HG02943 (cell line): Measurements from ENCODE around the gene ARID3A.

ENCODE experiments used
- ATAC-seq: cut with Tn5 transposase; IDR thresholded peaks from one replicate; pipeline ENCODE4 v1.9.1; 2021; ENCODE audit warnings: mild to moderate bottlenecking, low read depth, moderate library complexity; ENCODE audit not compliant: unreplicated experiment

The ARID3A gene

DNA sequence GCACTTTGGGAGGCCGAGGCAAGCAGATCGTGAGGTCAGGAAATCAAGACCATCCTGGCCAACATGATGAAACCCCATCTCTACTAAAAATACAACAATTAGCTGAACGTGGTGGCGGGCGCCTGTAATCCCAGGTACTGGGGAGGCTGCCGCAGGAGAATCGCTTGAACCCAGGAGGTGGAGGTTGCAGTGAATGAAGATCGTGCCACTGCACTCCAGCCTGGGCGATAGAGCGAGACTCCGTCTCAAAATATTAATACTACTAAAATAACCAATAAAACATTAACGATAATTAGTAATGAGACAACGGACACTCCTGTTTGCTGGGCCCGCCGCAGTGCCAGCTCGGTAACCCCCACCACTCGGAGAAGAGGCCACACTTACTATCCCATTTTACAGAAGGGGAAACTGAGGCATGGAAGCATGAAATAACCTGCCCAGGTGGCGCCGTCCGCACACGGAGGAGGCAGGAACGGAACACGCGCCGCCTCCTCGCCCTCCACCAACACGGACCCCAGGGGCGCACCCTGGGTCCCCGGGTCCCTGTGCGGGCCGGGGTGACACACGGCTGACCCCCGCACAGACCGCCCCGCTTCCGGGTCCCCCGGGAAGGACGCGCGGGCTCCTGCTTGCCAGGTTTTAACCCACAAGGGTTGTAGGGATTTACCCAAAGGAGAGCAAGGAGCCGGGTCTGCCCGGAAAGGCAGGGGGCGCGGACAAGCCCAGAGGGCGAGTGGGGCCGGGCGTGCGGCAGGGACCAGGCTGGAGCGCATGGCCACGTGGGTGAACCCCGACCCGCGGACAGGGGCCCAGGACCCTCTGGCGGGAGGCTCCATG is 14.4 kb upstream of the ARID3A start:
- no peak for ATAC-seq

DNA sequence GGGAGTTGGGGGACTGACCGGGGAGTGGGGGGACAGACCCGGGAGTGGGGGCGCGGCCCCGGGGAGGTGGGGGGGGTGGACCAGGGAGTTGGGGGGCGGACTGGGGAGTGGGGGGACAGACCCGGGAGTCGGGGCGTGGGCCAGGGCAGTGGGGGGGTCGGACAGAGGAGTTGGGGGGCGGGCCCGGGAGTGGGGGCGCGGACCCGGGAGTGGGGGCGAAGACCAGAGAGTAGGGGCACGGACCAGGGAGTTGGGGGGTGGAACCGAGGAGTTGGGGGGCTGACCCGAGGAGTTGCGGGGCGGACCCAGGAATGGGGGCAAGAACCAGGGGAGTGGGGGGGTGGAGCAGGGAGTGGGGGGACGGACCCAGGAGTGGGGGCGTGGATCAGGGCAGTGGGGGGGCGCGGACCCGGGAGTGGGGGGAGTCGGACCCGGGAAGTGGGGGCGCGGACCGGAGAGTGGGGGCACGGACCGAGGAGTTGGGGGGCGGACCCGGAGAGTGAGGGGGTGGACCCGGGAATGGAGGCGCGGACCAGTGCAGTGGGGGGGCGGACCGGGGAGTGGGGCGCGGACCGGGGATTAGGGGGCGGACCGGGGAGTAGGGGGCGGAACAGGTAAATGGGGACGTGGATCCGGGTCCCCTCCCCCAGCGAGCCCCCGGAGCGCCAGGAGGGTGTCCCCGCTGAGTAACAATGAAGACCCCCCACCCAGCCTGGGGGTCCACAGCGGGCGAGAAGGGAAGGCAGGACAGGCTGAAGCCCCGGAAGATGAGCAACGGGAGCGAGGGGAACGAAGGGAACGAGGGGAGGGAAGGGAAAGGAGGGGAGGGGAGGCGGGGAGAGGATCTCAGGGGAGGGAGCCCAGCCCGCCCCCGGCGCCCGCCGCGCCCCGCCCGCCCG is 13.4 kb upstream of the ARID3A start:
- no peak for ATAC-seq

DNA sequence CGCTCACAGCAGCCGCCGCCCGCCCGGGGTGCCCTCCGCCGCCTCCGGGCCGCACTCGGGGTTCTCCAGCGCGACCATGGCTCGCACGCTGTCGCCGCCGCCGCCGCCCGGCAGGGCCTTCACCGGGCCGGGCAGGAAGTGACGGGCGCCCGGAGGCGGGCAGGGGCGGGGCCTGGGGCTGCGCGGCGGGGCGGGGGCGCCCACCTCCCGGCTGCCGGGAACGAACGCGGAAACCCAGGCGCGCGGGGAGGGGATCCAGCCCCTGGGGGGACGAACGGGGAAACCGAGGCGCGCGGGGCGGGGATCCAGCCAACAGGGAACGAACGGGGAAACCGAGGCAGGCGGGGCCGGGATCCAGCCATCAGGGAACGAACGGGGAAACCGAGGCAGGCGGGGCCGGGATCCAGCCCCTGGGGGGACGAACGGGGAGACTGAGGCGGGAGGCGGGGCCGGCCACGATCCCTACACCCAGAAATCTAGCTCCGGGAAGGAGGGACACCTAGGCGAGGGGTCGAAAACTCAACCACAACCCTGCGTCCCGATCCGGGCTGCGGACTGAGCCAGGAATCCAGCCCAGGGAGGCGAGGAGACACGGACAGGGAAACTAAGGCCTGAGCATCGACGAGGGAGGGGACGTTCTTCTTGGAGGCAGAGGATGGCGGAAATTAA is 12.6 kb upstream of the ARID3A start, which contains the start of gene R3HDM4:
Gene R3HDM4 (minus strand): TSS at position 140 of the 669 bp plus-strand sequence. CDS start 62 bp downstream, at position 78.
- no peak for ATAC-seq

DNA sequence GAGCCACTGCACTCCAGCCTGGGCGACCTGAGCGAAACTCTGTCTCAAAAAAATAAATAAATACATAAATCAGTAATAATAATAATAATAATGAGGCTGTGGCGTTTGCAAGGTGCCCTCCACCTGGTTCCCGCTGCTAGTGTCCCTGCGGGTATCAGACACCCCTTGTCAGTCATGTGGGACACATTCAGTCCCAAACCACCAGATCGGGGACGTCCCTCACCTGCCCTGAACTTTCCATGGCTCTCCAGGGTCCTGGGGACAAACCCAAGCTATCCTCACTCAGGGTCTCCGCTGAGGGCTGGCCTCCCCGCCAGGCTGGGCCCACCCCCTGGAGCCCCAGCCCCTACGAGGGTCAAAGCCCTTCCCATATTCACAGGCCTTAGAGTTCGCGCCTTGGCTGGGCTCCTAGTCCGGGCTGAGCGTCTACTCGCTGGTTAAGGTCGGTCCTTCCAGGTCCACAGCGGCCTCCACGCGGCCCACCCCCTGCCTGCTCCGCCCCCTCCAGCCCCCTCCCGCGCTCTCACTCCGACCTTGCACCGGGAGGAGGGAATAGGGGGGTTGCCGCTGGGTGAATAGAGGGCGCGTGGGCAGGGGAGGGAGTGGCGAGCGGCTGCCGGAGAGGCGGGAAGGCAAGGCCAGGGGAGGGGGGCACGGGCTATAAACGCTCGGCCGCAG is 9.1 kb upstream of the ARID3A start:
- no peak for ATAC-seq

DNA sequence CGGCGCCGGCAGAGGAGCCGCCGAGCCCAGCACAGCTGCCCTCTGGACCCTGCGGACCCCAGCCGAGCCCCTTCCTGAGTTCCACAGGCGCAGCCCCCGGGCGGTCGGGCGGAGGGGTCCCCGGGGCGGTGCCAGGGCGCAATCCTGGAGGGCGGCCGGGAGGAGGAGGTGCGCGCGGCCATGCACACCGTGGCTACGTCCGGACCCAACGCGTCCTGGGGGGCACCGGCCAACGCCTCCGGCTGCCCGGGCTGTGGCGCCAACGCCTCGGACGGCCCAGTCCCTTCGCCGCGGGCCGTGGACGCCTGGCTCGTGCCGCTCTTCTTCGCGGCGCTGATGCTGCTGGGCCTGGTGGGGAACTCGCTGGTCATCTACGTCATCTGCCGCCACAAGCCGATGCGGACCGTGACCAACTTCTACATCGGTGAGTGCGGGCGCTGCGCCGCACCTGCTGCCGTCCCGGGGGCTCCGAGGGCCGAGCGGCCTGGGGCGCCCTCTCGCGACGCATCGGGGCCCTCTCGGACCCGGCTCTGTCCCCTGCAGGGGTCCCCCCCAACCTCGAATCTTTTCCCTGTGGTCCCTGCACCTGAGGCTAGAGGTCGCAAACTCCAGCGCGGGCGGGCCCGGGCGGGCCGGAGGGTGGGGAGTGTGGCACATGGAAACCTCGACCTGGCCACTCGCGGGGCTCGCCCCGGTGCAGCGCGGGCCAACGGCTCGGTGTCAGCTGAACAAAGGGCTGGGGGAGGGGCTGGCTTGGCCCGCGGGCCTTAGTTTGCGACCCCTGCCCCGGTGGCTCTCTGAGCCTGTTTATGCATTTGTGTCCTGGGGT is 8.3 kb upstream of the ARID3A start, which contains the start of gene KISS1R:
Gene KISS1R (plus strand): TSS at position 11 of the 829 bp plus-strand sequence. CDS start 170 bp downstream, at position 181.
- no peak for ATAC-seq

DNA sequence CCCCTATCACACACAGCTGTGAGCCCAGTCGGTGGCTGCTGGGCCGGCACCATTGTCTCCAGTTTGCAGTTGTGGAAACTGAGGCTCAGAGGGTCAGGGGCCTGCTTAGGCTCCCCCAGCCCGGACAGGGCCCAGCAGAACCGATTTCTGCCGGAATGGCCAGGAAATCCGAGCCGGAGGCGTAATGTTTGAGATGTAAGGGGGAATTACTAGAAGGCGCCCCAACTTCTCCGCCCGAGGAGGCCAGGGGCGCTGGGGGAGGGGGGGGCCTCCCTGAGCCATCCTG is 7.7 kb upstream of the ARID3A start:
- no peak for ATAC-seq

DNA sequence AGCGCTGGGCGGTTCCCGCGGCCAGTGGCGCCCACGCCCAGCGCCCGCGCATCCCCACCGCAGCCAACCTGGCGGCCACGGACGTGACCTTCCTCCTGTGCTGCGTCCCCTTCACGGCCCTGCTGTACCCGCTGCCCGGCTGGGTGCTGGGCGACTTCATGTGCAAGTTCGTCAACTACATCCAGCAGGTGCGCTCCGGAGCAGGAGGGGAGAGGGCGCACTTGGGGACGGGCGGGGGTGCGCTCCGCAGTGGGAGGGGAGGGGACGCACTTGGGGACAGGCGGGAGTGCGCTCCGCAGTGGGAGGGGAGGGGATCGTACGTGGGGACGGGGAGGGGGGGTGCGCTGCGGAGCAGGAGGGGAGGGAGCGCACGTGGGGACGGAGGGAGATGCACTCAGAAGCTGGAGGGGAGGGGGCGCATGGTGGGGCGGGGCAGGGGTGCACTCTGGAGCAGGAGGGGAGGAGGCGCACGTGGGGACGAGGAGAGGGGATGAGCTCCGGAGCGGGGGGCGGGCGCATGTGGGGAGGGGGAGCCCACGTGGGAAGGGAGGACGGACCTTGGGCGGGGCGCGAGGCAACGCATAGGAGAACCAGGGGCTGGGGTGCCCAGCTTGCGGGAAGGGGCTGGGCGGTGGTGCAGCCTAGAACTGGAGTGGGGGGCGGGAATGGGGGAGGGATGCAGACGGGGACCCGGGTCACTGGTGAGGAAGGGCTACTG is 7.2 kb upstream of the ARID3A start:
- no peak for ATAC-seq

DNA sequence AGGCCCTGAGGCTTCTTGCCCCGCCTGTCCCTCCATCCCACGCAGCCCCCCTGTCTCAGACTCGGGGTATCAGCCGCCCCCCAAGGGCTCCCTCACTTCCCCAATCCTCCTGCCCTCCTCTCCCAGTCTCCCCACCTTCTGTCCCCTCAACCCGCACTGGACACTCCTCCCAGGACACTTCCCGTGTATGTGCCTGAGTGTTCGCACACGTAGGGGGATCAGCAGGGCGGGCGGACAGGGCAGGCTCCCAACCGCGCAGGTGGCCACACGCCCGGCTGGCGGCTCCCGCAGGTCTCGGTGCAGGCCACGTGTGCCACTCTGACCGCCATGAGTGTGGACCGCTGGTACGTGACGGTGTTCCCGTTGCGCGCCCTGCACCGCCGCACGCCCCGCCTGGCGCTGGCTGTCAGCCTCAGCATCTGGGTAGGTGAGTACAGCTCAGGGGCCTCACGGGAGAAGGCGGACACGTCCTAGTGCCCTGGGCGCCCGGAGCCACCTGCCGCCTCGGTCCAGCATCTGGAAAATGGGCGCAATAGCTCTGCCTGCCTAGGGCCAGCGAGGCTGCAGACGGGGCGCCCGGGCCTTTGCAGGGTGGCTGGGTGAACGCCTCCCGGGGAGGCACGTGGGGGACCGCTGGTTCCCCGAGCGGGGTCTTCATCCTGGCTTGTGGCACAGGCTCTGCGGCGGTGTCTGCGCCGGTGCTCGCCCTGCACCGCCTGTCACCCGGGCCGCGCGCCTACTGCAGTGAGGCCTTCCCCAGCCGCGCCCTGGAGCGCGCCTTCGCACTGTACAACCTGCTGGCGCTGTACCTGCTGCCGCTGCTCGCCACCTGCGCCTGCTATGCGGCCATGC is 6.4 kb upstream of the ARID3A start:
- ATAC-seq = no peak

DNA sequence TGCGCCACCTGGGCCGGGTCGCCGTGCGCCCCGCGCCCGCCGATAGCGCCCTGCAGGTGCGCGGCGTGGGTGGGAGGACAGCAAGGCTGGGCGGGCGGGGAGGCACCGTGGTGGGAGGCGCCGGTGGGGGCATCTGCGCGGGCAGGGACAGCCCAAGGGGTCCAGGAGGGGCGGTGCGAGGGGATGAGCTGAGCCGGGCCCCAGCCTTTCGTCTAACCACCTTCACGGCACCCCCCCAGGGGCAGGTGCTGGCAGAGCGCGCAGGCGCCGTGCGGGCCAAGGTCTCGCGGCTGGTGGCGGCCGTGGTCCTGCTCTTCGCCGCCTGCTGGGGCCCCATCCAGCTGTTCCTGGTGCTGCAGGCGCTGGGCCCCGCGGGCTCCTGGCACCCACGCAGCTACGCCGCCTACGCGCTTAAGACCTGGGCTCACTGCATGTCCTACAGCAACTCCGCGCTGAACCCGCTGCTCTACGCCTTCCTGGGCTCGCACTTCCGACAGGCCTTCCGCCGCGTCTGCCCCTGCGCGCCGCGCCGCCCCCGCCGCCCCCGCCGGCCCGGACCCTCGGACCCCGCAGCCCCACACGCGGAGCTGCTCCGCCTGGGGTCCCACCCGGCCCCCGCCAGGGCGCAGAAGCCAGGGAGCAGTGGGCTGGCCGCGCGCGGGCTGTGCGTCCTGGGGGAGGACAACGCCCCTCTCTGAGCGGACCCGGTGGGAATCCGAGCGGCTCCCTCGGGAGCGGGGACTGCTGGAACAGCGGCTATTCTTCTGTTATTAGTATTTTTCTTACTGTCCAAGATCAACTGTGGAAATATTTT is 5.6 kb upstream of the ARID3A start:
- ATAC-seq = no peak

DNA sequence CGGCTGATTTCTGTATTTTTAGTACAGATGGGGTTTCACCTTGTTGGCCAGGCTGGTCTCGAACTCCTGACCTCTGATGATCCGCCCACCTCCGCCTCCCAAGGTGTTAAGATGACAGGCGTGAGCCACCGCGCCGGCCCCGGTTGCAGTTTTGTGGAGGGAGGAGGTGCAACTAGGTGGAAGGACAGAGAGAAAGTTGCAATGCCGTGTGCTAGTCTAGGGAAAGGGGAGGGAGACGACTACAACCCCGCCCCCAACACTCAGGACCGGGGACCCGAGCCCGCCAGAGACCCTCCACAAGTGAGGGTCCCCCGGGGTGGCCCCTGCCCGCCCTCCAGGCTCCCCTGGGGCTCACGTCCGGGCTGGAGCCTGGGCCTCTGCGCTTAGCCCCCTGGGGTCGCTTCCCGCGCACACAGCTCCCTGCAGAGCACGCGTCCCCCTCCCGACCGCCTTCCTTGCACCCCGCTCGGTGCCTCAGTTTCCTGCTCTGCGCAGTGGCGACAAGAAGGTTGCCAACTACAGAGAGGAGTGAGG is 1.2 kb upstream of the ARID3A start:
- ATAC-seq = no peak

DNA sequence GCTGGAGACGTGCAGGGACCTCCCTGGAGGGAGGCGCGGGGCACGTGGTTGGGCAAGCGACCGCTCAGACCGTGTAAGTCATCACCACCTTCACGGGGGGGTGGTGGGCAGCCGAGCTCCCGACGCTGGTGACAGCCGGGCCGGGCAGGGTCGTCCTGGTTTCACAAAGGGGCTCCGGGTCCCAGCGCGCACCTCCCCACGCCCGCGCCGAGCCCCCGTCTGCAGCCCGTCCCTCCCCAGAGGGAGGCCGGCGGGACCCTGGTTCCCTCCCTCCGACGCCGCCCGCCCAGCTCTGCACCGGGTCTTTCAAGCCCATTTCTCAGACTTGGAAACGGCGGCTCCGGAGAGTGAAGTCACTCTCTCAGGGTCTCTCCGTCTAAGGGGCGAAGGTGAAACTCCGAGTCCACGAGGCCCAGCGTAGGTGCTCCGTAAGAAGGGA is 729 bp upstream of the ARID3A start:
- ATAC-seq = peak; percentile 38

DNA sequence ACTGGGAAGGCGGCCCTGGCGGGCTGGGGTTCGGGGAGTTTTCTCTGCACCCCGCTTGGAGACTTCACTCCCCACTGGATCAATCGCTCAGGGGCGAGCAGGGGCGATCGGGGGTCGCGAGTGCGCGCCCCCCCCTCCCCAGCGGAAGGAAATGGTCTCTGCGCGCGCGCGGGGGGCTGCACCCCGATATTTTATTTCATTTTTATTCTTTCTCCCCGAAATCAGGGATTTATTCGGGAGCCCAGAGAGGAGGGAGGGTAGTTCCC is 421 bp downstream of the ARID3A start:
- no peak for ATAC-seq

DNA sequence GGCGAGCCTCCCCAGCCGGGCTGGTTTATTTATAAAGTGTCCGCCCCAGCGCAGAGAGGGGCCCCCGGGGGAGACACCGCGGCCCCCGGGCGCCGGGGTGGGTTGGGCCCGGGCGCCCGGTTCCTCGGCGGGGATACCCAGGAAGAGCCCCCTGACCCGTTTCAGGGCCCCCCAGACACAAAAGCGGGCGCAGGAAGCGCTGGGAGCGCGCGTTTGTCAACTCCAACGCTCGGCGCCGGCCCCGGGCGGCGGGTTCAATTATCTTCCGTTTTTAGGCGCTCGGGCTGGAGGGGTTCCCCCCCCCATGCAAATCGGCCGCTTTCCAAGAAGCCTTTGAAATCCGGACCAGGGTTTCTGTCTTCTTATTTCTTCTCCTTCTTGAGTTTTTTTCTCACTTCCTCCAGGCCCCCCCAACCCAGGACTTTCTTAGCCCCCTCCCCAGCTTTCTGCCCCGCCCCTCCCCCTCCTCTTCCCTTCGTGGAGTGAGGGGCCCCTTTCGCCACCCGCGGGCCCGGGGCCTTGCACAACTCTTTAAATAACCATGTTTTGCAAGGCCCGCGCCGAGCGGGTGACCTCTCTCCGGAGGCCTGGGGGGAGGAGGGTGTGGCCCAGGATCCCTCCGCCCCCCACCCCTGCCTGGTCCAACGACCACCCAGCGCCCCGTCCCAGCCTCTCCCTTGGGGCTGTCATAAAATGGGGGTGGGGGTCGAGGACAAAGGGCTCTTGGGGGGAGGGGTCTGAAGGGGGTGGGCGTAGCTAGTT is 935 bp downstream of the ARID3A start:
- no peak for ATAC-seq

DNA sequence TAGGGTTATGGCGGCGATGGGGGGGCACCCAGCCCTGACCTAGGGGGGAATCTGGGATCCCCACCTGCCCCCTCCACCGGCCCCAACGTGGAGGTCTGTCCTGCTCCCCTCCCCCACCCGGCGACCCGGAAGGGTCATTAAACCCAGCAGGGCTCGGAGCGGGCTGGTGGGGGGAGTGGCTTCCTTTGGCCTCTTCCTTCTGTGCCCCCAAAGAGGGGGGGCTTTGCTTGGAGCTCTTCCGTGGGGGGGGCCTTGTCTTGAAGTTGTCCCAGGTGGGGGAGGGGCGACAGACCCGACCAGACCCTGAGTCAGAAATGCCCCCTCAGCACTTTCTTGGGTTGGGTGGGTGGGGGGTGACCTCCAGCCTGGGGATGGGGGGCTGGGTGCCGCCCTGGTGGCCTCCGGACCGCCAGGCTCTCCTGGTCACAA is 1.5 kb downstream of the ARID3A start:
- ATAC-seq = no peak

DNA sequence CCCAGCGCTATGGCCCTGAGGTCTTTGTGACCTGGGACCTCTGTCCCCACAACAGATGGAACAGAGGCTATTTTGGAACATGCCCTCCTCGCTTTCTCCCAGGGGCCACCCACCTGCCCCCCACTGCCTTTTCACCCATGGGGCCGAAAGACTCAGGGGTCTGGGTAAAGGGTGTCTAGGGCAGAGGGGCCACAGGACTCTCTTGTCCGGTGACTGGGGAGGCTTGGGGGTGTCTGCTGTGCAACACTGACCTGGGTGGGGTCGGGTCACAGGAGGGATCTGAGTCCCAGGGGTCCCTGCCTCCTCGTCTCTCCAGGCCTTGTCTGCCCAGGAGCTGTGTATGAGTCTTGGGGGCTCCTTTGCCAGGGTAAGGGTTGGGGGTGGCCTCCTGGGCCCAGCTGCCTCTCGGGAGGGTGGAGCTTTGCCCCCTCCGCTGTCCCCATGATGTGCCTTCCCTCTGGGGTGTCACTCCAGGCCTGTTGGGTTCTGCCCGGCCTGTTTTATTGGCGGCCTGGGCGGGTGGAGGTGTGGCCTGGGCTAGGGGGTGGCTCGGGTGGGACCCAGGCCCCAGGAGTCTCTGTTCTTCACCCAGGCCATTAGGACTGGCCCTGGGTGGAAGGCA is 2.1 kb downstream of the ARID3A start:
- ATAC-seq = no peak
